Activated CD8-positive, alpha-beta T cell treated with anti-CD3 and anti-CD28 coated beads for 36 hours (primary cell): ENCODE results near the gene DNAH8. TPM values are rescaled to one million over a fixed set of nuclear protein-coding genes. Genes with fewer than 3 reads are reported as not detected.

Experiments
- ATAC-seq: fragments of 200-7000 bp; cut with Tn5 transposase; one replicate; pipeline ENCODE4 v1.10.0; 2021; ENCODE audit warnings: mild to moderate bottlenecking, moderate library complexity
- CTCF ChIA-PET: fragments of 350-600 bp; sonication (Branson Sonifier 250); formaldehyde crosslinking; loops from one replicate; lab custom pipeline; 2021; ENCODE audit warnings: antibody characterized with exemption; lab: Charles Lee
- POLR2A ChIA-PET: fragments of 350-600 bp; sonication (Branson Sonifier 250); formaldehyde crosslinking; loops from one replicate; lab custom pipeline; 2021; ENCODE audit warnings: antibody characterized with exemption; lab: Charles Lee
- DNase-seq: peaks from one replicate; pipeline ENCODE4 v3.0.0-alpha.2; 2020
- H3K27ac Mint-ChIP-seq: one replicate; pipeline ENCODE4 v1.8.0; 2021; ENCODE audit warnings: mild to moderate bottlenecking, mixed read lengths
- H3K27me3 Mint-ChIP-seq: one replicate; pipeline ENCODE4 v1.8.0; 2021; ENCODE audit warnings: mixed read lengths
- H3K36me3 Mint-ChIP-seq: one replicate; pipeline ENCODE4 v1.8.0; 2021; ENCODE audit warnings: low read depth, mixed read lengths
- H3K4me1 Mint-ChIP-seq: one replicate; pipeline ENCODE4 v1.8.0; 2021; ENCODE audit warnings: low read depth, mixed read lengths
- H3K4me3 Mint-ChIP-seq: one replicate; pipeline ENCODE4 v1.8.0; 2021; ENCODE audit warnings: mild to moderate bottlenecking, moderate library complexity, mixed read lengths
- H3K9me3 Mint-ChIP-seq: one replicate; pipeline ENCODE4 v1.8.0; 2021; ENCODE audit warnings: mixed read lengths
- intact Hi-C: fragments of 100-400 bp; cut with micrococcal nuclease; formaldehyde crosslinking; loops from one replicate; pipeline ENCODE4 v1.10.0; 2022
- total RNA-seq, 2 experiments: library from RNA; stranded (reverse); gene quantifications; one replicate each; pipeline ENCODE4 v1.2.3, GENCODE V29; 2021
- TF ChIP-seq, protein P1 (sequence below): fragments of 200-600 bp; IDR thresholded peaks from one replicate; pipeline ENCODE4 v1.8.0; 2022; ENCODE audit warnings: antibody characterized with exemption, mild to moderate bottlenecking

Gene DNAH8
- total RNA-seq, 2 experiments from 2014 or later: not detected

DNA sequence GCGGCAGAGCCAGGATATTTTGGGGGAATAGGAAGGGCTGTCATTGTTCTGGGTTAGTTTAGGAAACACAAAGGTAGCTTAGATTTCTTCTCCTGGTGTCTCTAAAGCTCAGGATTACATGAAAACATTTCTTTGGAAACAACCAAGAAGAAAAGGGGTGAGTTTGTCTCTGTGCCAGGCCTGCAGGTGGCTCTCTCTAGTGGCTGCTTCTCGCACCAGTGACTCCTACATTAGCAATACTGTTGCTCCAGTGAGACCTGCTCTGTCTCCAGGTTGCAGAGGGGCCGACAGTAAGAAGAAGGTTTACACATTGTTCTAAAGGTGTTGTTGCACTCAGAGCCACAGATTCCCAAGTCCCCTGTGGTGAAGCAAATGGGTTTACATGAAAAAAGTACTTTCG, 228.9 kb downstream of the DNAH8 start:
- intact Hi-C loops: no loop called here
- TF ChIP-seq, protein P1, sequence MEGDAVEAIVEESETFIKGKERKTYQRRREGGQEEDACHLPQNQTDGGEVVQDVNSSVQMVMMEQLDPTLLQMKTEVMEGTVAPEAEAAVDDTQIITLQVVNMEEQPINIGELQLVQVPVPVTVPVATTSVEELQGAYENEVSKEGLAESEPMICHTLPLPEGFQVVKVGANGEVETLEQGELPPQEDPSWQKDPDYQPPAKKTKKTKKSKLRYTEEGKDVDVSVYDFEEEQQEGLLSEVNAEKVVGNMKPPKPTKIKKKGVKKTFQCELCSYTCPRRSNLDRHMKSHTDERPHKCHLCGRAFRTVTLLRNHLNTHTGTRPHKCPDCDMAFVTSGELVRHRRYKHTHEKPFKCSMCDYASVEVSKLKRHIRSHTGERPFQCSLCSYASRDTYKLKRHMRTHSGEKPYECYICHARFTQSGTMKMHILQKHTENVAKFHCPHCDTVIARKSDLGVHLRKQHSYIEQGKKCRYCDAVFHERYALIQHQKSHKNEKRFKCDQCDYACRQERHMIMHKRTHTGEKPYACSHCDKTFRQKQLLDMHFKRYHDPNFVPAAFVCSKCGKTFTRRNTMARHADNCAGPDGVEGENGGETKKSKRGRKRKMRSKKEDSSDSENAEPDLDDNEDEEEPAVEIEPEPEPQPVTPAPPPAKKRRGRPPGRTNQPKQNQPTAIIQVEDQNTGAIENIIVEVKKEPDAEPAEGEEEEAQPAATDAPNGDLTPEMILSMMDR: no peak
- POLR2A ChIA-PET: no interaction called here
- H3K4me3 Mint-ChIP-seq: no peak overlapping the region
- ATAC-seq (no peak), DNase-seq (no peak)
- H3K9me3 Mint-ChIP-seq: no peaks in the 10 kb centered on the region
- CTCF ChIA-PET: interaction anchor here (1.2 to 2.1 kb wide), 2 partner anchors 9 to 71 kb away, joined by 4 to 10 read pairs; no protein-coding TSS in a partner anchor
- no peak overlapping the region for H3K27ac Mint-ChIP-seq
- no peaks in the 10 kb centered on the region for H3K4me1 Mint-ChIP-seq
- no peaks in the 10 kb centered on the region for H3K27me3 Mint-ChIP-seq
- H3K36me3 Mint-ChIP-seq: no peaks in the 10 kb centered on the region

DNA sequence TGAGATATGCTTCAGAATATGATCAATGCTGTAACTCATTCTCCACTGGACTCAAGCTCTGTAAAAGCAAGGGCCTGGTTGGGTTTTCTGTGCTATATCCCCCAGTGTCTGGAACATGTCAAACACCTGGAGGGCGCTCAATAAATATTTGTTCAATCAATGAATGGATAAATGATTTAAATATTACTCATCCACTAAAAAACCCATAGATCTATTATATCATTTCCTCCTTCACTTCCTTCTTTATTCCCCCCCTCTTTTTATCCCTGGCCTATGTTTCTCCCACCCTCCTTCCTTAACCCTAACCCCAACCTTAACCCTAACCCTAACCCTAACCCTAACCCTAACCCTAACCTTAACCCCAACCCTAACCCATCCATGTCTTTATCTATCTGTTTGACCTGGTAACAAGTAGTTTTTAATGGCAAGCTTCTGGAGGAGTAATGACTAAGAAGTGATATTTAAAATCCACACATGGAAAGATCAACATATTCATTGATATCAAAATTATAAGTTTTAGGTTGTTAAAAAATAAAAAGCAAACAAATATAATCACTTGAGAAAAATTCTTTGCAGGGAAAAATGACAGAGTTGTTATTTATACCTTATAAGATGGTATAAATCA, 229.7 kb downstream of the DNAH8 start:
- ATAC-seq (no peak), DNase-seq (no peak)
- Mint-ChIP-seq H3K27ac (no peak overlapping the region), H3K4me3 (no peak overlapping the region), H3K4me1 (no peaks in the 10 kb centered on the region), H3K27me3 (no peaks in the 10 kb centered on the region), H3K36me3 (no peaks in the 10 kb centered on the region), H3K9me3 (no peaks in the 10 kb centered on the region)
- TF ChIP-seq, protein P1: no peak
- intact Hi-C loops: no loop called here
- POLR2A ChIA-PET: no interaction called here
- CTCF ChIA-PET: interaction anchor here (1.1 to 2.1 kb wide), 2 partner anchors 72 to 365 kb away, joined by 3 to 10 read pairs; no protein-coding TSS in a partner anchor

DNA sequence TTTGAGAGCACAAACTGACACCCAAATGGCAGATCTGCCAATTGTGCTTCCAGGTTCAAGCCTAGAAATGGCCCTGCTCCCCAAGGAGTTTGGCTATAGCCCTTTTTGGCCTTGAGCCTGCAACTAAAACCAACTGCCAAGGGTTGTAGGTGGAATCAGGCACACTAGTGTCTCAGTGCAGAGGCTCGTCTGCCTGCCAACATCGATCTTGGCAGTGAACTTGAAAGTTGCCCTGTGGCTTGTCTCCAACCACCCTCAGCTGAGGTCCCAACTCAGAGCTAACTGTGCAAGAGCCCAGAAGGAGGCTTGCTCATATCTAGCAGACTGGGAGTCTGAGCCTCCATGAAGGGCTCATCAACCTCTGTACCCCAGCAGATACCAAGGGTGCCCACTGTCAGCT, 240.8 kb downstream of the DNAH8 start:
- intact Hi-C loops: no loop called here

DNA sequence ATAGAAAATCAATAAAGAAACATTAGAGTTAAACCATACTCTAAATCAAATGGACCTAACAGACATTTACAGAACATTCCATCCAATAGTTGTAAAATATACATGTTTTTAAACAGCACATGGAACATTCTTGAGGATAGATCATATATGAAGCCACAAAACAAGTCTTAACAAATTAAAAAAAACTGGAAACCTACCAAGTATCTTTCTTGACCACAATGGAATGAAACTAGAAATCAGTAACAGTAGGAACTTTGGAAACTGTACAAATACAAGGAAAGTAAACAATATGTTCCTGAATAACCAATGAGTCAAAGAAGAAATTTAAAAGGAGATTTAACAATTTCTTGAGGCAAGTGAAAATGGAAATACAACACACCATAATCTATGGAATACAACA, 242.3 kb downstream of the DNAH8 start:
- ATAC-seq (no peak), DNase-seq (no peak)
- no peak overlapping the region for H3K27ac Mint-ChIP-seq
- peaks cover 6% of the 10 kb centered on the region for H3K27me3 Mint-ChIP-seq
- H3K4me1 Mint-ChIP-seq: no peaks in the 10 kb centered on the region
- intact Hi-C loops: no loop called here
- no peak overlapping the region for H3K4me3 Mint-ChIP-seq
- peaks cover 6% of the 10 kb centered on the region for H3K9me3 Mint-ChIP-seq
- ChIA-PET CTCF (no interaction called here), POLR2A (no interaction called here)
- H3K36me3 Mint-ChIP-seq: no peaks in the 10 kb centered on the region
- TF ChIP-seq, protein P1: no peak

More for the DNA sequence above, 240.8 kb downstream of the DNAH8 start:
- no peak for ATAC-seq
- Mint-ChIP-seq H3K9me3 (peaks cover 6% of the 10 kb centered on the region), H3K27me3 (peaks cover 9% of the 10 kb centered on the region), H3K4me1 (no peaks in the 10 kb centered on the region), H3K4me3 (no peak overlapping the region), H3K36me3 (no peaks in the 10 kb centered on the region), H3K27ac (no peak overlapping the region)
- CTCF ChIA-PET: no interaction called here
- TF ChIP-seq, protein P1: no peak
- POLR2A ChIA-PET: no interaction called here
- DNase-seq: no peak

DNA sequence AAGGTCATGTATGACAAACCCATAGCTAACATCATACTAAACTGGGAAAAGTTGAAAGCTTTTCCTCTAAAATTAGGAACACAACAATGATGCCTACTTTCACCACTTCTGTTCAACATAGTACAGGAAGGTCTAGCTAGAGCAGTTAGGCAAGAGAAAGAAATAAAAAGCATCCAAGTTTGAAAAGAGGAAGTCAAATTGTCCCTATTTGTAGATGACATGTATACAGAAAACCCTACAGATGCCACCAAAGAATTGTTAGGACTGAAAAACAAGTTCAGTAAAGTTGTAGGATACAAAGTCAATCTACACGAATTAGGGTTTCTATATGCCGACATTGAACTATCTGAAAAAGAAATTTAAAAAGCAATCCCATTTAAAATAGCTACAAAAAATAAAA, 244.0 kb downstream of the DNAH8 start:
- DNase-seq: no peak

More for the DNA sequence above, 244.0 kb downstream of the DNAH8 start:
- TF ChIP-seq, protein P1: no peak
- intact Hi-C loops: no loop called here
- Mint-ChIP-seq H3K27me3 (peaks cover 3% of the 10 kb centered on the region), H3K27ac (no peak overlapping the region), H3K36me3 (no peaks in the 10 kb centered on the region), H3K4me1 (no peaks in the 10 kb centered on the region), H3K4me3 (no peak overlapping the region), H3K9me3 (peaks cover 6% of the 10 kb centered on the region)
- POLR2A ChIA-PET: no interaction called here
- no peak for ATAC-seq
- CTCF ChIA-PET: interaction anchor here (0.7 to 1.5 kb wide), 2 partner anchors 13 to 351 kb away, joined by 4 read pairs; no protein-coding TSS in a partner anchor
